ENCODE measurements around the gene FREM1.
A peak's percentile ranks its signal among the peaks of the same experiment; 100 is the strongest.

Gene FREM1

DNA sequence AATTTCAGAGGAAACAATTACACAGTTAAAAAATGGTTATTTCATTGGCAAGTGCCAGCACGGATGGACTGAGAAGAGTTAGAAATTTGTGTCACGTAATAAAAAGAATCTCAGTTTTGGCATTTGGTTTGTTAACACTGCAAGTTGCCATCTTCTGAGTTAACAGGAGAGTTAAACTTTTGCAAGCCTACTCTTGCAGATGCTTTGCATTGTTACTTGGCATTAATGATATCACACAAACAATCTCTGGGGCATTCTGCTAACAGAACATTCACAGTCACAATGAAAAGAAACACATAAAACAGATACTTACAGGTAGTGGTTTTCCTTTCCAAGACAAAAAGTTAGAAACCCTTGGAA is 647 bp downstream of the FREM1 start:
- DNase-seq (ENCODE audit: low read depth, low spot score): no peak

DNA sequence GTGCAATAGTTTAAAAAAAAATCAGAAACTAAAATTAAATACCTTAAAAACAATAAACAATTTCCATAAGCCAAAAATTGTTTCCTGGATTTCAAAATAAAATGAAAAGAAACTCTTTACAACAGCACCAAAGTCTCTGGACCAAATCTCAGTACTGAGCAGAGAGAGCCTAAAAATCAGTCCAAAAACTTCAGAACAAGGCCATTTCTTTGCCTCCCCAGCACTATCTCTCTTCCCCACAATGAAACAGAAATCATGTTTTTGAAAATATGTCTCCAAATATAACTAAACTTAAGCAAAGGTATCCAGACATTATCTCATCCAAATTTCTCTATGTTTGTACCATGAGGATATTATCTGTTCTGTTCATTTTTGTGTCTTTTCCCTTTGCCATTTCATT is 1.0 kb downstream of the FREM1 start:
- no peak for DNase-seq (ENCODE audit: low read depth, low spot score)

DNA sequence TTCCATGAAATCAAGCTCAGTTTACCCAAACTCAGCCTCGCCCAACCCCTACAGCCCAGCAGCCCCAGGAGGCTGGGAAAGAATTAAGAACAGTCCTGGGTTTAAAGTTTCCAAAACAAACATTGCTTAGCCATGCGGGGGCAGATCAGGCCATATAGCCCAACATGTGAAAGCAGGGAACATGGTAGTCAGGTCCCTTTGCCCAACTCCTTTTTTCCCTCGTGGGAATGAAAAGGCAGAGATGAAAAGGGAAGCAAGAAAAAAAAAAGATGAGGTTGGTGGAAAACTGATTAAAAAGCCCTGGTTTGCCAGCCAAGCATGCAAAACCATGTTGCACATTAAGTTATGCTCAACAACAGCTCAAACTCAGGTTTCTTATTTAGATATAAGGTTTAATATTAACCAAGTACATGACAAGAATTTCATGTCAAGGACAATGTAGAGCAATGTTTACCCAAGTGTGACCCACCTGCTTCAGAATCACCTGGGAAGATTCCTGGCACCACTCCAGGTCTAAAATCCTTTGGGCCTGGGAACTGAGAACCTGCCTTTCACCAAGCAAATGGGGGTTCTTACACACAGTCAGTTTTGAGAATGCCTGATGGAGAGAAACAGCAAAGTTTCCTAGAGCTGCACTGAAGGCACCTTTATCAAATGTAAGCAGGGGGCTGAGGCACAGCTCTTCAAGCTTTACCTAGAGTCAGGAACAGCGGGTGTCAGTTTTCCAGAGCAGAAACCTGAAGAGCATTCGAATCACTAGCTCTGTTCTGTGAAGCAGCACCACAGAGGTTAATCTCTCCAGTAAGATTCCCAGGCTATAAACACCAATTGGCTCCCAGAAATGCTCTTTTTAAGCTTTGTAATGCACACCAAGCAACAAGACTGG is 1.7 kb downstream of the FREM1 start:
- peak; percentile 25 for DNase-seq (ENCODE audit: low read depth, low spot score)

DNA sequence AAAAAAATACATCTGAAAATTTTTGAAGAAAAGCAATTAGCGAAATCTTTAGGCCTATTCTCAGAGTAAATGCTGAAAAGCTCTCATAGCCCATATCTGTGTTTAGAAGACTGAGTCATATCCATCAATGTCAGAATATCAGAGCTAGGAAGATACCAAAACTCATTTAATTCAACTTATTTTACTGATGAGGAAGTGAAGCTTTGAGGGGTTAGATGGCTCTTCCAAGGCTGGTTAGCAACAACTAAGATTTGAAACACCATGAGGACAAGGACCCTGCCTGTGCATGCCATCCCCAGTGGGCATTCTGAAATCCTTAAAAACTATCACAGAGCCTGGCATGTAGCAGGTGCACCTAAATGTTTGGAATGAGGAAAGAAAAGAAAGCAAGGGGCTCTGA is 2.5 kb downstream of the FREM1 start:
- DNase-seq (ENCODE audit: low read depth, low spot score): no peak

DNA sequence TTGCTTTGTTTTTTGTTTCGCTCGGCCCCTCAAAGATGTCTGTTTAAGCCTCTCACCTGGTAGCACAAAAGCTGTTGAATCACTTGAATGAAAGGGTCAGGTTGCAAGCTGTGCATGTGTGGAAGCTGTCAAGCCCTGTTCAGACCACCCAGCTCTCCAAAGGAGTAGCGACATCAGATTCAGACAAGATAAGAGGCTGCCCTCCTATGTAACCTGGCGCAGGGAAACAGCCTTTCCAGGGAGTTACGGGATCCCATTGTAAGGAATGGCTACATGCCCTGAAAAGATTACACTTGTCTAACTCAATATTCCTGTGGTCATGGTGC is 2.9 kb downstream of the FREM1 start:
- DNase-seq (ENCODE audit: low read depth, low spot score): peak; percentile 84

DNA sequence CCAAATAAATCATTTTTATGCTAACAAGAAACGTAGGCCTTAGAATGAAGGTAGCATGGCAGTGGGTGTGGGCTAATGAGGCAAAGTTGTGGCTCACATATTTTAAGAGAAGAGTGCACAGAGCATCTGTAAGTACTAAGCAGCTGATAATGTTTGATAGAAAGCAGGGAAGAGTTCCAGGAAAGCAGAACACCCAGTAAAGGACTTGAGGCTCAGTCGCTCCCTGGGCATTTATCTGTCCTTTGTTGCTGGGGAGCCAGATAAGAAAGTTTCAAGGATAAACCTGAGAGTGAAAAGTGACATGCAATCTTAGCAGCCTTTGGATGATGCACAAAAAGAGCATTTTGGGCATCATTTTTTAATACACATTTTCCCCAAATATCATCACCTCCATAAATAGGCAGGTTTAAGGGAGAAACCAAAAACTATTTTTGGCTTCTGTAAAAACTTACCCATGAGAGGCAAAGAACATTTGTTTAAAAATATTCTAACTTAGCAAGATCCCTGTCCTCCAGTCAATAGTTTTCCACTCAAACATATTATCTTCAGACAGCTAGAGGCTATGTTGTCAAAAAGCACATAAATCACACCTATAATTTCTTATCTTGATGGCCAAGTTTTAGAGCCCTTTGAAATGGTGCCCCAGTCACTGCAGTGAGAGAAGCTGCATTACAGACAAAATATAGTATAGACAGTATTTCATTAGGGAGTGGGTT is 3.4 kb downstream of the FREM1 start:
- peak; percentile 27 for DNase-seq (ENCODE audit: low read depth, low spot score)

DNA sequence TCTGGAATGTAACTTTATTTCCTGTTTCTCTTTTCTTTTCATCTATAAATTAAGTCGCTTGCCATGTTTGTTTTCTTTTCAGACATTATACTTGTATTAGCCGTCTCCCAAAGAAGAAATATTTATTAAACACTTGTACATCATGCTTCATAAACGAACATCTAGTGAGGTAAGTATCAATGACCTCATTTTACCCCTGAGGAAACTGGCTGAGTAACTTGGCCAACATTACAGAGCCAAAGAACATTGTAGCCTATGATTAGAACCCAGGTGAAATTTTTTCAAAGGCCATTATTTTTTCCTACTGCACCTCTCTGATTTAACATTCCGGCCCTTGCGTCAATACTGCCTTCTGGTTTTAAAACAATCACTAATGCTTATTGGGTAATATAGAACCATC is 4.2 kb downstream of the FREM1 start:
- DNase-seq (ENCODE audit: low read depth, low spot score): no peak

DNA sequence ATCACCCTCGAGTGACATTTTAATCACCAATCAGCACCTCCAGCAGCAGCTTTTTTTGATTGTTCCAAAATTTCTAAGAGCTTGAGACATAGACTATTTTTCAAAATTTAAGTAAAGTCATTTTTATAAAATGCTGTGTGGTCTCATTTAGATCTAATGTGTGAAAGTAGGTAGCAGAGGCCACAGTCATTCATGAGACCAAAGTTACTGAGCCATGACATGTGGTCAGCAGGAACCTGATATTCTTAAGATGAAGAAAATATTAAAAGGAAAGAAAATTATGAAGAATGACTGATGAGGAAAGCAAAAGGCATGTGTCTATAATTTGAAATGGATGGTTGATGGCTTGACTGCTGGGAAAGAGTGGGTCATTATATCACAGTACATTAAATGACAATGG is 7.2 kb downstream of the FREM1 start:
- DNase-seq (ENCODE audit: low read depth, low spot score): no peak

DNA sequence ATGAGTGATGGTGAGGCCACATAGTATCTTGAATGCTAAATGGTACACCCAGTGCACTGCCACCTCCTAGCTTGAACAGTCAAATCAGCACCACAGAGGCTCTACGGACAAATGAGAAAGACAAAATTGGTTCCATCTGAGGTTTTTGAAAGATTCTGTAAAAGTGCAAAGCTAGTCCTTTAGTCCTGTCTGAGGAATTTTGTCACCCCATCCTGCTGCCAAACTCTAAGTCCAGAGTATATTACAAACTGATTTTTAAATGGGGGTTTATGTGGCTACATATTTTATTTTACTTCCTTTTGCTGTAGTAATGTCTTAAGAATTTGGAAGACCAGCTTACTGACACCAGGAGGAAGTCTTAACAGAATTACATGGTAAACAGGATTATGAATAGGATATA is 7.7 kb downstream of the FREM1 start:
- DNase-seq (ENCODE audit: low read depth, low spot score): no peak

DNA sequence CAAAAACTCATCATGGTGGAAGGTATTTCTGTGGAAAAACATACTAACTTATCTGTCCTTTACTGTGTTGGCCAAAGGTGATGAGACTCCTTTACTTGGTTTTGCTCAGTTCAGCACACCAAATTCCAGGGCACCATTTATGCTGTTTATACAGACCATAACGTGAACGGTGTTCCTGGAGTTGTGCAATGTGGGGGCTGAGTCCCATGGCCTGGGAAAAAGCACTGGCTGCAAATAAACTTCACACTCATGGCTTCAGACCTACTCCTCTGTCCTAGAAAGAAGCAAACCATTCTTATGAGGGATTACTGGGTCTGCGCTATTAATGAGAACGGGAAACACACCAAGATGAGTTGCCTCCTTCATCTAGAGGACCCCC is 10.4 kb downstream of the FREM1 start:
- DNase-seq (ENCODE audit: low read depth, low spot score): no peak

DNA sequence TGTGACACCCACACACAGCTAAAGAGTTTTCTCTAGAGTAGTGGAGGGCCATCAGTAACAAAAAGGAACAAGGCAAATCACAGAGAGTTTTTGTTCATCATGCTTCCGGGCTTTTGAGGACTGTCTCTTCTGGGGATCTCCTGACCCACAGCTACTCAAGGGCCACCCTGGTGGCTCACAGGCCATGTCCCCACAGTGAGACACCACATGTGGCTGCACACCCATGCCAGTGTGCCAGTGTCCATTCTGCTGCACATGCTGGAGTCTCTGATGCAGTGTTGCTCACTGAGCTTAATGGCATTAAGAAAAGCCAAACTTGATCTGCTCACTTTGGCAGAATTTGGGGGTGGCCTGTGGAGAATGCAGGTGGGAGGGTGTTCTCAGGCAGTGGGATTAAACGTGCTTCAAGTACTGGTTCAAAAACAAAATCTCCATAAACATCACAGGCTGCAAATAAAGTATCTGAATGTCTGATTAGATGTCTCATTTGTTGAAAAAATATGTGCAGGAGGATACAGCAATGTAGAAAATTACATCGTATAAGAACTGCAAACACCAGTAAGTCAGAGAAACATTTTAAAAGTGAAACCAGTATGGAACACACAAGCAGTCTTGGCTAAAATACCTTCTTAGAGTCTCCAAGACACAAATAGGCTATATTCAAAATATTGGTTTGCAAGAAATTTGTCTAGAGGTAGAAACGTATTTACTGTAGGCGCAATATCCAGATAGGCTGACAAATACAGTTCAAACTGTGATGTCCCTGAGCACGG is 11.0 kb downstream of the FREM1 start:
- no peak for DNase-seq (ENCODE audit: low read depth, low spot score)

DNA sequence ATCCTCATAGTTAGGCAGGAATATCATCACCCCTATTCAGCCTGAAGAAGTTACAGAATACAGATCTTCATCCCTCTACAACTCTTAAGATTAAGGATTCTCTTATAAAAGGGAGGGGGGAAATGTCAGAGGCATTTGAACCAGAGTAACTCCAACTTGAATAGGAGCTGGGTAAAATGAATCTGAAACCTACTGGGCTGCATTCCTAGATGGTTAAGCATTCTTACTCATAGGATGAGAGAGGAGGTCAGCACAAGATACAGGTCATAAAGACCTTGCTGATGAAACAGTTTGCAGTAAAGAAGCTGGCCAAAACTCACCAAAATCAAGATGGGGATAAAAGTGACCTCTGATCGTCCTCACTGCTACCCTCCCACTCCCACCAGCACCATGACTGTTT is 14.4 kb downstream of the FREM1 start:
- DNase-seq (ENCODE audit: low read depth, low spot score): no peak

DNA sequence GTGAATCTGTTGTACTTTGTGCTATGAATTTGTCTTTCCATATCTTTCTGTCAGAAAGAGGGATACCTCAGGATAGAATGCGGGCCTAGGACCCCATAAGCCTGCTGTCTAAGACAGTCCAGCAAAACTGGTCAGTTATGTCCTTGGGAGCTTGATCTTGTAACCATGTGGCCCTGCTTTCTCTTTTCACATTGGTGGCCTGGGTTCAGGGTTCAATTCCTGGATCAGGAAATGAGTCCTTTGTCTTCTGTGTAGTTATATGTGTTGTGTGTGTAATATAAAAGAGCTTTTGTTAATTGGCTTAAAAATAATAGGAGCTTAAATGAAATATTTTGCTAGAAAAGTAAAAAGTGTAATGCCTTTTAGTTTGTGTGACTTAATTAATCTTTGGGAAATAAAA is 16.9 kb downstream of the FREM1 start:
- no peak for DNase-seq (ENCODE audit: low read depth, low spot score)

DNA sequence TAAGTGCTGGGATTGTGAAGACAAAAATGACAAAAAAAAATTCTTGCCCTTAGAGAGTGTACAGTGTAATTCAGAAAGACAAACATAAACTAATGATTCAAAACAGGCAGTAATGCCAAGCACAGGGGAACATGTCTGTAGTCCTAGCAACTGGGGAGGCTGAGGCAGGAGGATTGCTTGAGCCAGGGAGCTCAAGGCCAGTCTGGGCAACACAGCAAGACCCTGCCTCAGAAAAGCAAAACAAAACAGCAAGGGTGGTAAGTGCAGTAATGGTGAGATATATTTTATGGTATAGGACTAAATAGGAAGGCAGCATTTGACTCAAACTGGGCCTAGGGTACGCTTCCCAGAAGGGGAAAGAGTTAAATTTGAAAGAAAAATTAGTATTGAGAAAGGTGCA is 18.9 kb downstream of the FREM1 start:
- DNase-seq (ENCODE audit: low read depth, low spot score): no peak

DNA sequence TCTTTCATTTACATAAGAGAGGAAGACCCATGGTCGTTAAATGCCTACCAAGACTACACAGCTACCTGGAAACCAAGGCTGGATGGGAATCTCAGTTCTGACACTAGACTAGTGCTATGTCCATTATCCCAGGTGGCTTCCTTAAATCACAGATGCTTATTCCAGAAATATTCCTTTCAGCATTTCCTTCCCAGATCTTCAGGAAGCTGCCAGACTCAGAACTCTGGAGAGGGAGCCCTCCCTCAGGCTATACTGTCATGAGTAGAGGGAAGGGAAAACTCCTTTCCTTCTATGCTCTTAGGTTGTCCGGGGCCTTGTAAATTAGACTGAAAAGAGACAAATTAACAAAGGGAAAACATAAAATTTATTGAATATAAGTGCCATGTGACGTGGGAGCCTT is 20.8 kb downstream of the FREM1 start:
- DNase-seq (ENCODE audit: low read depth, low spot score): no peak

DNA sequence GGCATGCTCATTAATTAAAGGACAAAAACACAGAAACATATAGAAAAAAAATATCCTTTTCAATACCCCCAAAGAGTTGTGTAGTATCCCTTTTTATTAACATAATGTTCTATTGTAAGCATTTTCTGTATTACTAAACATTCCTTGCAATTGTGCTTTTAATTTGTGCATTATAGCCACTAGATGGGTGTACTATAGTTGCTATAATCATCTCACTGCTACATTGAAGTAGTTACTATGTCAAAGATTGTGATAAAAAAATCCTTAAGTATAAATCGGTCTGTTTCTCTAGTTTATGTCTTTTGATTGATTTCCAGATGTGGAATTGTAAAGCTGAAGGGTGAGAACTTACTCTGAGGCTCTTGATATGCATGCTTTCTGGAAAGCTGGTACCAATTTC is 21.4 kb downstream of the FREM1 start:
- DNase-seq (ENCODE audit: low read depth, low spot score): no peak

DNA sequence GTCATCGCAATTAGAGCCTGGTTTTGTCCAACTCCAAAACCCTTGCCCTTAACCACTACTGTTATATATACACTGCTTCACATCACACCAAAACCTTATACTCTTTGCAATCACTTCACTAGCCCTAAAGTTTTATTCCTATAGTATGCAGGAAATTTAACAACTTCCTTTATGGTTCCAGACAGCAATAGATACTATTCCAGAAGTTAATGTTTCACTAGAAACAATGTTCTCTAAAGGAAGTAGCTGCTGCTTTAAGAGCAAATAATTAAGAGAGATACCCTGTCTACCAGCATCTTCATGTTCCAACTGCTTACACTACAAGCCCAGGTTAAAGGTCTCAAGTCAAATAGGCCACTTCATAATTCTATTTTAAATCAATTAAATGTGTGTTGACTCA is 22.0 kb downstream of the FREM1 start:
- no peak for DNase-seq (ENCODE audit: low read depth, low spot score)

DNA sequence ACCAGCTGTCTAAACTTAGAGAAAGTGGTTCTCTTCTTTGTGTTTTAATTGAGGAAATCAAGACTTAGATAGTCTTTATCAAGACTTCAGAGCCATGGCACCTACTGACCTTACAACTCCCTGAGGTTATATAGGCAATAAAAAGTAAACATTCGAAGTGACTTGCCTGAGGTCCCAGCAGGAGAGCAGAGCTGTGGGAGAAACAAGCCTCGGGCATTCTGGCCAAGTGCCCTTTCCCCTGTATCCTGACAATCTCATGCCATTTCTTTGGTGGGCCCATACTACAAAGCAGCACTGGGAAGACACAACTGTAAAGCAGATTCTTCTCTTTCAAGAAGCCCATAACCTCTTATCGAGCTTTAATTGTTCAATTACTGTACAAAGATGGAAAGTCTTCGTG is 23.1 kb downstream of the FREM1 start:
- peak; percentile 78 for DNase-seq (ENCODE audit: low read depth, low spot score)

DNA sequence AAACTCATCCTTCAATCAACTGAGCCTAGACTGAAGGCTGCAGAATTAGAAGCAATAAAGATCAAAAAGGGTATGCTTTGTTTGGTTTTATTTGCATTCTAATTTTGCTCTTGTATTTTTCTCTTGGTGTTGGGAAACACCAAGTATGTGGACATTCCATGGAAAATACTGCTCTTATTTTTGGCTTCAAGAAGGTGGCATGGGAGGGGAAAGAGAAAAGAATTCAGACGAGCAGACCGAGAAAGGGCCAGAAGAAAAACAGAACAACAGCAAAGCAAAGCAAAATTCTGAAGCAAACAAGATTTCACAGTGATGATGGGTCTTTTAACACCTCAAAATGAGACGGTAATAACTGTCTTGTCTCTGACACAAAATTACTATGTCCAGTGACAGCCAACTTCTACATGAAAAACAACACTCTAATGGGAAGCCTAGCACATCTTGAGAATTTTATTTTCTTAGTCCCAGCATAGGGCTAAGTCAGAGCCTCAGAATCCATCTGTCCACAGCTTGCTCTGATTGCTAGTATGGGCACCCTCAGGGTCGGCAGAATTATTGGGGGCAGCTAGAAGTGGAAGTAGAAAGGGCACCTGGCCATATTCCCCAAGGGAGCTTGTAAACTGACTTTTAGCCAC is 26.8 kb downstream of the FREM1 start:
- no peak for DNase-seq (ENCODE audit: low read depth, low spot score)

DNA sequence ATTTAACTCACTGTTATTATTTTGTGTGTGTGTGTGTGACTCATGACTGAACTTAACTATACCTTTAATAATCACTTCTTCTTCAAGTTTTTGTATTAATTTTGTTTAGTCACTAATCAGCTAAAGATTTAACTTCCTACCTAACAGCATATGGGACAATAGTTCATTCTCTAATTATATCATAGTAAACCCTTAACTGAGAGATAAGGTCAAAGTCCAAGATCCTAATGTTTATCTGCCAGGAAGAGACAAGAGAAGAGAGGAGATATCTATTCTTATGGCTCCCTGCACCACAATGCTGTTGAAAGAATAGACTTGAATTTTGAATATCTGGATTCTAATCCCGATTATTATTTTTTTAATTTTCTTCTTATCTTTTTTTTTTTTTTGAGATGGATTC is 28.1 kb downstream of the FREM1 start:
- DNase-seq (ENCODE audit: low read depth, low spot score): no peak

DNA sequence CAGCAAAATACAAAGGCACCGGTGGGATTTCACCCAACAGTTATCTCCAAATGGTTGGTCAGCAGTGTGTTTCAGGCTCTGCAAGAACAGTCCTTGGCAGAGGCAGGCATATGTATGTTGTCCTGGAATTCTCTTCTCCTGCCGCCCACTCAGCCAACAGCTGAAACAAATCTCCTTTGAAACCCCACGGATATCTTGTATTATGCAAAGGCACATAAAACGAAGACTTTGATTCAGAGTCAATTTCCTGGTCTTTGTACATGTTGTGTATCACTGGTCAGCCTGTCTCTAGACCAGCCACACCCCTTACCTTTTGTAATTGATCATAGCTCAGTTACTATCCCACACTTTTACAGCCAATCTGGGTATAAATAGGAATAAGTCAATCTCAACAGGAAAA is 29.2 kb downstream of the FREM1 start:
- DNase-seq (ENCODE audit: low read depth, low spot score): no peak

DNA sequence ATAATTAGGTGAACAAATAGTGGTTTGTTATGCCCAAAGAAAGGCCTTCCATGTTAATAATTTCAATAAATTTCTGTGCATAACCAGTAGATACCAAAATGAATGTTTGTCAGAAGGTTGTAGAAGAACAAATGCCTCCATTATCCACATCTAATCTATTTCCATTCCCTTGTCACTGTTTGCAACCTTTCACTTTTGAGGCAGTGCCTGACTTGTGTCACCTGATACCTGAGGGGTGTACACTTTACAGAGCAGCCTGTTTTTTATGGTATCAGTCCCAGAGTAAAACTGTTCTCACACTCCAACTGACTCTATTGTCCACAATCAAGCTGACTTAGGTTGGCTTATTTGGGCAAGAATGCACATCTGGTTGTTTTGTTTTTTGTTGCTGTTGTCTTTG is 40.1 kb downstream of the FREM1 start:
- no peak for DNase-seq (ENCODE audit: low read depth, low spot score)

Measured in ELF-1 (cell line).